ENCODE measurements around the gene ARHGAP27. TPM values are rescaled to one million over a fixed set of nuclear protein-coding genes. Genes with fewer than 3 reads are reported as not detected.

ARHGAP27 gene
- total RNA-seq, 2 experiments from 2014 or later = 55.5 to 56.8 TPM

DNA sequence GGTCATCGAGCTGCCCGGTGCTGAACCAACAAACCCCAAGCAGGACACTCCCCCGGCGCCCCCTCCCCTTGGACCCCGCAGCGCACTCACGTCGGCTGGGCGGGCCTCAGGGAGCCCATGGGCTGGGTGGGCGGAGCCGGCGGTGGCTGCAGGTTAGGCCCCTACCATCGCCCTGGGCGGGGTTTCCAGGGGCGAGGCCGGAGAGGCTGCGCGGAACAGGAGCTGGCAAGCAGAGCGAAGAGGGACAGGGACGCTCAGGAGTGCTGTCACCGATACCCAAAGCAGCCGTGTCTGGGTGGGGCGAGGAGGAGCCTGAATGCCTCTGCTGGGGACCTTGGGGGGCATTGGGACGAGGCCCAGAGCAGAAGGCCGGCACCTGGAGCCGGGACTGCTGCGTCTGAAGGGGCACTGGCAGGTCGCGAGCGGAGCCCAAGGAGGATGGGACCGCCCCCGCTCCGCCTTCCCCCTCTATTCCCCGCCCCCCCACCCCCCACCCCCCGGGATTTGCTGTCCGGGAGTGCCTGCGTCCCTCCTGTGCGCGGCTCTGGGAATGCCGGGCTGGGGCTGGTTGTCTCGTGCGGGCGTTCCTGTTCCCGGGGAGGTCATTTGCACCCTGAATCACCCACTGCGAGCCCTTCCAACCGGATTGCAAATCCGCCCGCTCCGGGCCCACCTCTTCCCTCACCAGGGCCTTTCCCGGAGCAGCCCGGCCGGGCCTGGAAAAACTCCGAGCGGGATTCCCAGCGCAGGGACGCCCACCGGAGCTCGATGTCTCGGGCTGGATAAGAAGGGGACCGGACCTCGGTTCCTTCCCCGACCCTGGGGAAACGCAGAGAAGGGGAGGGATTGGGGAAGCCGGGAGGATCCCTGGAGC lies 902 bp downstream of the ARHGAP27 start:
- CTCF ChIA-PET (ENCODE audit: unreplicated experiment) = no interaction called here
- Histone ChIP-seq H3K36me3 (ENCODE audit: insufficient read depth, low read length) (no peaks in the 10 kb centered on the region), H3K79me2 (ENCODE audit: insufficient read depth, low read depth, low read length) (no peaks in the 10 kb centered on the region), H2AFZ (ENCODE audit: low read length) (peak overlapping the region; percentile 23; the same call in 1 of the 2 replicates), H3K4me3 (ENCODE audit: low read depth, low read length, poor library complexity, severe bottlenecking) (peak overlapping the region; percentile 61), H4K20me1 (ENCODE audit: insufficient read depth, low read length) (no peaks in the 10 kb centered on the region), H3K4me1 (ENCODE audit: insufficient read depth, low read length, poor library complexity, severe bottlenecking) (peaks cover 41% of the 10 kb centered on the region), H3K9me2 (ENCODE audit: insufficient read depth, low read length) (no peaks in the 10 kb centered on the region), H3K9me3 (ENCODE audit: low read length) (no peaks in the 10 kb centered on the region), H3K27ac (ENCODE audit: low read depth, low read length, poor library complexity, severe bottlenecking) (no peak overlapping the region), H3K4me2 (ENCODE audit: low read length) (peak overlapping the region; percentile 73)
- BruUV-seq (replicated peaks) = no TSS peak
- intact Hi-C loops (cut with micrococcal nuclease; ENCODE audit: unreplicated experiment) = no loop called here
- peak; percentile 59 for DNase-seq (ENCODE audit: low spot score)
- TF ChIP-seq, protein P1, sequence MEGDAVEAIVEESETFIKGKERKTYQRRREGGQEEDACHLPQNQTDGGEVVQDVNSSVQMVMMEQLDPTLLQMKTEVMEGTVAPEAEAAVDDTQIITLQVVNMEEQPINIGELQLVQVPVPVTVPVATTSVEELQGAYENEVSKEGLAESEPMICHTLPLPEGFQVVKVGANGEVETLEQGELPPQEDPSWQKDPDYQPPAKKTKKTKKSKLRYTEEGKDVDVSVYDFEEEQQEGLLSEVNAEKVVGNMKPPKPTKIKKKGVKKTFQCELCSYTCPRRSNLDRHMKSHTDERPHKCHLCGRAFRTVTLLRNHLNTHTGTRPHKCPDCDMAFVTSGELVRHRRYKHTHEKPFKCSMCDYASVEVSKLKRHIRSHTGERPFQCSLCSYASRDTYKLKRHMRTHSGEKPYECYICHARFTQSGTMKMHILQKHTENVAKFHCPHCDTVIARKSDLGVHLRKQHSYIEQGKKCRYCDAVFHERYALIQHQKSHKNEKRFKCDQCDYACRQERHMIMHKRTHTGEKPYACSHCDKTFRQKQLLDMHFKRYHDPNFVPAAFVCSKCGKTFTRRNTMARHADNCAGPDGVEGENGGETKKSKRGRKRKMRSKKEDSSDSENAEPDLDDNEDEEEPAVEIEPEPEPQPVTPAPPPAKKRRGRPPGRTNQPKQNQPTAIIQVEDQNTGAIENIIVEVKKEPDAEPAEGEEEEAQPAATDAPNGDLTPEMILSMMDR (conservative IDR thresholded peaks at IDR 0.05; ENCODE audit: low read length) = no peak
- no peak for TF ChIP-seq EZH2phosphoT487 (IDR thresholded peaks at IDR 0.05; ENCODE audit: borderline replicate concordance, low read depth, low read length)
- POLR2A ChIA-PET = no interaction called here

DNA sequence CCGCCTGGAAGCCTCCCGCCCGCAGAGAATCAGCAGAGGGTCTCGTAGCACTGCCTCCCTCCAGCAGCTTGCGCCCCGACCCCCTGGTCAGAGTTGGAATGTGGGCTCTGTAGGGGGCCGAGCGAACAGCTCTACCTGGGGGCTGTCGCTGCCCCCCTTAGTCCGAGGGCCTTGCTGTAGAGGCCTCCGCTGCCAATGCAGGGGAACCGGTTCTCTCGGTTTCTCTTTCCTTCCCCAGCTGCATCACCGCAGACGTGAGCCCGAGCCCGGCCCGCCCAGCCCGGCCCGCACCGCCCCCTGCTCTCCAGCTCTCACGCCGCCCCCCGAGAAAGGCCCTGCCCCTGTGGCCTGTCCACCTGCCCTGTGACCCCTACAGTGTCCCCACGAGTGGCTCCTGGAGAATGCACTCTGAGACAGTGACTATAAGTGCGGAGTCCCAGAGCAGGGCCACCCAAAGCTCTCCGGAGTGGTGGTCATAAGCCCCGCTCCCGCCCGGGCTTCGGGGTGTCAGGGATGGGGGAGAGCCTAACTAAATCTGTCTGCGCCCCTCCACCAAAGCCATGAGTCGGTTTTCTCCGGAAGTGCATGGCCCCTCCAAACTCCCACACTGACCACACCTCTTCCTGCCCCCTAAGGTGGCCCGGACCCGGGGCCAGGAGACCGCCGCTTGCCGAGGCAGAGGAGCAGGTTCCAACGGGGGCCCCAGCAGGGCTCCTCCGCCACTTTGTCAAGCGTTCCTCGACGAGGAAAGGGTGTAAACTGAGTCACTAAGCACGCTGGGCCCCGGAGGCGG lies 1.7 kb downstream of the ARHGAP27 start:
- ChIA-PET POLR2A (no interaction called here), CTCF (ENCODE audit: unreplicated experiment) (no interaction called here)
- Histone ChIP-seq H2AFZ (ENCODE audit: low read length) (peak overlapping the region; percentile 23; the same call in 1 of the 2 replicates), H3K4me1 (ENCODE audit: insufficient read depth, low read length, poor library complexity, severe bottlenecking) (peaks cover 41% of the 10 kb centered on the region), H3K79me2 (ENCODE audit: insufficient read depth, low read depth, low read length) (no peaks in the 10 kb centered on the region), H3K9me2 (ENCODE audit: insufficient read depth, low read length) (no peaks in the 10 kb centered on the region), H3K27ac (ENCODE audit: low read depth, low read length, poor library complexity, severe bottlenecking) (no peak overlapping the region), H3K4me2 (ENCODE audit: low read length) (peak overlapping the region; percentile 73), H3K36me3 (ENCODE audit: insufficient read depth, low read length) (no peaks in the 10 kb centered on the region), H4K20me1 (ENCODE audit: insufficient read depth, low read length) (no peaks in the 10 kb centered on the region), H3K4me3 (ENCODE audit: low read depth, low read length, poor library complexity, severe bottlenecking) (peak overlapping the region; percentile 61), H3K9me3 (ENCODE audit: low read length) (no peaks in the 10 kb centered on the region)
- BruUV-seq (replicated peaks) = no TSS peak
- intact Hi-C loops (cut with micrococcal nuclease; ENCODE audit: unreplicated experiment) = no loop called here
- TF ChIP-seq, protein P1 (conservative IDR thresholded peaks at IDR 0.05; ENCODE audit: low read length) = no peak
- no peak for TF ChIP-seq EZH2phosphoT487 (IDR thresholded peaks at IDR 0.05; ENCODE audit: borderline replicate concordance, low read depth, low read length)
- peak; percentile 37 for DNase-seq (ENCODE audit: low spot score)

All from OCI-LY7 (cell line).